ENCODE results near the gene CYFIP2.
"Not testable (repeated sequence)": the region's sequence is repeated elsewhere in the genome, so short reads cannot be mapped to it uniquely, and the experiment has no call there.

CYFIP2 gene

GRCh38 chr5:157265714-157266285, at the start of gene CYFIP2:
Gene CYFIP2 (plus strand): TSS chr5:157266123. CDS start chr5:157285362, 19,239 bp downstream.
- H3K27ac Mint-ChIP-seq = peak within 1 kb of the TSS; percentile 95
- H3K4me3 Mint-ChIP-seq = peak within 1 kb of the TSS; percentile 88
- H3K4me1 Mint-ChIP-seq = peaks cover 79% of the 10 kb centered on the region
- DNase-seq (ENCODE audit: low spot score in 2 of 2) (peak; percentile 65 to 88), ATAC-seq (peak; percentile 90)
- peaks cover 40% of the 10 kb centered on the region for H3K36me3 Mint-ChIP-seq
- H3K9me3 Mint-ChIP-seq = no peaks in the 10 kb centered on the region

GRCh38 chr5:157216391-157217142, 49.4 kb upstream of the CYFIP2 start:
- Mint-ChIP-seq H3K27ac (peak overlapping the region; percentile 86), H3K4me1 (peaks cover 93% of the 10 kb centered on the region), H3K4me3 (peak overlapping the region; percentile 60), H3K9me3 (no peaks in the 10 kb centered on the region), H3K36me3 (peaks cover 100% of the 10 kb centered on the region)
- ATAC-seq (peak; percentile 6), DNase-seq (ENCODE audit: low spot score in 2 of 2) (no peak)

GRCh38 chr5:157217289-157218024, 48.5 kb upstream of the CYFIP2 start:
- no peak for ATAC-seq
- Mint-ChIP-seq H3K4me1 (peaks cover 93% of the 10 kb centered on the region), H3K9me3 (no peaks in the 10 kb centered on the region), H3K36me3 (peaks cover 100% of the 10 kb centered on the region), H3K4me3 (peak overlapping the region; percentile 60), H3K27ac (peak overlapping the region; percentile 86)
- peak in 1 of 2 donors; percentile 80 for DNase-seq (ENCODE audit: low spot score in 2 of 2)

GRCh38 chr5:157219491-157220271, 46.2 kb upstream of the CYFIP2 start:
- Mint-ChIP-seq H3K27ac (peak overlapping the region; percentile 86), H3K36me3 (peaks cover 100% of the 10 kb centered on the region), H3K4me3 (peak overlapping the region; percentile 60), H3K9me3 (no peaks in the 10 kb centered on the region), H3K4me1 (peaks cover 81% of the 10 kb centered on the region)
- ATAC-seq = peak; percentile 80
- peak in 1 of 2 donors; percentile 82 for DNase-seq (ENCODE audit: low spot score in 2 of 2)

GRCh38 chr5:157221959-157222358, 44.0 kb upstream of the CYFIP2 start:
- DNase-seq (ENCODE audit: low spot score in 2 of 2) (no peak), ATAC-seq (no peak)
- Mint-ChIP-seq H3K36me3 (peaks cover 100% of the 10 kb centered on the region), H3K27ac (peak overlapping the region; percentile 89), H3K9me3 (no peaks in the 10 kb centered on the region), H3K4me3 (peak overlapping the region; percentile 75), H3K4me1 (peaks cover 77% of the 10 kb centered on the region)

- Mint-ChIP-seq H3K4me3 (peak overlapping the region; percentile 75), H3K36me3 (peaks cover 100% of the 10 kb centered on the region)
Measured at GRCh38 chr5:157222506-157223230, 43.3 kb upstream of the CYFIP2 start.

GRCh38 chr5:157225469-157226422, 40.2 kb upstream of the CYFIP2 start:
- H3K36me3 Mint-ChIP-seq = peaks cover 100% of the 10 kb centered on the region
- H3K27ac Mint-ChIP-seq = peak overlapping the region; percentile 92
- no peaks in the 10 kb centered on the region for H3K9me3 Mint-ChIP-seq
- ATAC-seq = peak; percentile 47
- H3K4me3 Mint-ChIP-seq = peak overlapping the region; percentile 75
- DNase-seq (ENCODE audit: low spot score in 2 of 2) = no peak
- H3K4me1 Mint-ChIP-seq = peaks cover 49% of the 10 kb centered on the region

More at GRCh38 chr5:157222506-157223230, 43.3 kb upstream of the CYFIP2 start:
- Mint-ChIP-seq H3K9me3 (no peaks in the 10 kb centered on the region), H3K27ac (peak overlapping the region; percentile 89), H3K4me1 (peaks cover 70% of the 10 kb centered on the region)
- peak; percentile 44 to 88 for DNase-seq (ENCODE audit: low spot score in 2 of 2)
- peak; percentile 82 for ATAC-seq

- peaks cover 100% of the 10 kb centered on the region for H3K36me3 Mint-ChIP-seq
- H3K9me3 Mint-ChIP-seq = no peaks in the 10 kb centered on the region
- no peak overlapping the region for H3K4me3 Mint-ChIP-seq
- DNase-seq (ENCODE audit: low spot score in 2 of 2) (no peak), ATAC-seq (no peak)
- H3K27ac Mint-ChIP-seq = no peak overlapping the region
- peaks cover 39% of the 10 kb centered on the region for H3K4me1 Mint-ChIP-seq
Measured at GRCh38 chr5:157230610-157231009, 35.3 kb upstream of the CYFIP2 start.

- H3K4me3 Mint-ChIP-seq = no peak overlapping the region
- H3K36me3 Mint-ChIP-seq = peaks cover 100% of the 10 kb centered on the region
- no peak for ATAC-seq
Measured at GRCh38 chr5:157232706-157233105, 33.2 kb upstream of the CYFIP2 start.

GRCh38 chr5:157233515-157233914, 32.4 kb upstream of the CYFIP2 start:
- no peaks in the 10 kb centered on the region for H3K9me3 Mint-ChIP-seq
- H3K36me3 Mint-ChIP-seq = peaks cover 100% of the 10 kb centered on the region
- ATAC-seq = no peak
- DNase-seq (ENCODE audit: low spot score in 2 of 2) = peak in 1 of 2 donors; percentile 23
- no peak overlapping the region for H3K4me3 Mint-ChIP-seq
- H3K4me1 Mint-ChIP-seq = peaks cover 31% of the 10 kb centered on the region
- H3K27ac Mint-ChIP-seq = no peak overlapping the region

More at GRCh38 chr5:157232706-157233105, 33.2 kb upstream of the CYFIP2 start:
- no peaks in the 10 kb centered on the region for H3K9me3 Mint-ChIP-seq
- peak overlapping the region; percentile 78 for H3K27ac Mint-ChIP-seq
- peak in 1 of 2 donors; percentile 46 for DNase-seq (ENCODE audit: low spot score in 2 of 2)
- H3K4me1 Mint-ChIP-seq = peaks cover 31% of the 10 kb centered on the region

- Mint-ChIP-seq H3K4me3 (no peak overlapping the region), H3K36me3 (peaks cover 100% of the 10 kb centered on the region), H3K27ac (peak overlapping the region; percentile 62), H3K9me3 (no peaks in the 10 kb centered on the region), H3K4me1 (peaks cover 27% of the 10 kb centered on the region)
- peak in 1 of 2 donors; percentile 2 for DNase-seq (ENCODE audit: low spot score in 2 of 2)
- no peak for ATAC-seq
Measured at GRCh38 chr5:157236423-157236822, 29.5 kb upstream of the CYFIP2 start.

GRCh38 chr5:157241483-157241882, 24.4 kb upstream of the CYFIP2 start:
- Mint-ChIP-seq H3K36me3 (peaks cover 100% of the 10 kb centered on the region), H3K4me3 (no peak overlapping the region), H3K4me1 (peaks cover 45% of the 10 kb centered on the region), H3K9me3 (no peaks in the 10 kb centered on the region), H3K27ac (peak overlapping the region; percentile 62)
- ATAC-seq (no peak), DNase-seq (ENCODE audit: low spot score in 2 of 2) (no peak)

- not testable (repeated sequence) for ATAC-seq; H3K9me3 Mint-ChIP-seq; DNase-seq (ENCODE audit: low spot score in 2 of 2); H3K4me3 Mint-ChIP-seq
- Mint-ChIP-seq H3K27ac (peak overlapping the region; percentile 62), H3K36me3 (peaks cover 100% of the 10 kb centered on the region), H3K4me1 (peaks cover 75% of the 10 kb centered on the region)
Measured at GRCh38 chr5:157244704-157245103, 21.2 kb upstream of the CYFIP2 start.

All from stimulated activated effector memory CD8-positive, alpha-beta T cell treated with anti-CD3 and anti-CD28 coated beads, Interleukin-12 subunit alpha, Interleukin-12 subunit beta, amount 100 ng/mL, for 72 hours (primary cell).